ENCODE results near the gene PIK3R1. TPM values are rescaled to one million over a fixed set of nuclear protein-coding genes. Genes with fewer than 3 reads are reported as not detected.

Gene PIK3R1
- total RNA-seq, 1 donor from 2014 or later, result 24.2 TPM

GRCh38 chr5:68217047-68217355 lies 1.4 kb downstream of the PIK3R1 start:
- TF ChIP-seq EZH2phosphoT487 (IDR thresholded peaks at IDR 0.05), result no peak
- TF ChIP-seq EZH2 (IDR thresholded peaks at IDR 0.05), result no peak
- no peak for TF ChIP-seq CTCF (IDR thresholded peaks at IDR 0.05)
- peaks cover 3% of the 10 kb centered on the region for H3K27me3 Mint-ChIP-seq (ENCODE audit: insufficient read depth, low read depth)
- H3K36me3 Mint-ChIP-seq, result peaks cover 4% of the 10 kb centered on the region
- H3K4me3 ChIP-seq, result peak overlapping the region; percentile 99
- no peaks in the 10 kb centered on the region for H3K9me3 ChIP-seq (ENCODE audit: low read depth)
- peaks cover 42% of the 10 kb centered on the region for H3K27me3 ChIP-seq
- peaks cover 37% of the 10 kb centered on the region for H3K4me1 Mint-ChIP-seq
- no peaks in the 10 kb centered on the region for H3K36me3 ChIP-seq
- DNase-seq (ENCODE audit: low spot score), result no peak
- H3K27ac Mint-ChIP-seq, result peak overlapping the region; percentile 67
- peaks cover 8% of the 10 kb centered on the region for H3K9me3 Mint-ChIP-seq
- peak overlapping the region; percentile 89 for H3K4me2 ChIP-seq
- H3K4me3 Mint-ChIP-seq, result peak overlapping the region; percentile 92
- peaks cover 57% of the 10 kb centered on the region for H3K79me2 ChIP-seq (ENCODE audit: low read depth)
- peaks cover 30% of the 10 kb centered on the region for H3F3A ChIP-seq (ENCODE audit: low read depth)
- H4K20me1 ChIP-seq (ENCODE audit: low read depth), result peaks cover 40% of the 10 kb centered on the region
- peak overlapping the region; percentile 91 for H2AFZ ChIP-seq (replicated peaks)
- H3K9ac ChIP-seq, result peak overlapping the region; percentile 64
- H3K27ac ChIP-seq, result no peak overlapping the region
- peaks cover 24% of the 10 kb centered on the region for H3K4me1 ChIP-seq

GRCh38 chr5:68217528-68217927 lies 2.0 kb downstream of the PIK3R1 start:
- peaks cover 24% of the 10 kb centered on the region for H3K4me1 ChIP-seq
- H3K9me3 ChIP-seq (ENCODE audit: low read depth), result no peaks in the 10 kb centered on the region
- Mint-ChIP-seq H3K27me3 (ENCODE audit: insufficient read depth, low read depth) (no peaks in the 10 kb centered on the region), H3K4me1 (peaks cover 37% of the 10 kb centered on the region), H3K36me3 (peaks cover 10% of the 10 kb centered on the region), H3K9me3 (peaks cover 4% of the 10 kb centered on the region), H3K27ac (no peak overlapping the region), H3K4me3 (peak overlapping the region; percentile 92)
- H3K9ac ChIP-seq, result no peak overlapping the region
- peaks cover 40% of the 10 kb centered on the region for H3K27me3 ChIP-seq
- peak overlapping the region; percentile 89 for H3K4me2 ChIP-seq
- H3K36me3 ChIP-seq, result no peaks in the 10 kb centered on the region
- H3F3A ChIP-seq (ENCODE audit: low read depth), result peaks cover 30% of the 10 kb centered on the region
- peaks cover 42% of the 10 kb centered on the region for H4K20me1 ChIP-seq (ENCODE audit: low read depth)
- H3K79me2 ChIP-seq (ENCODE audit: low read depth), result peaks cover 59% of the 10 kb centered on the region
- H3K4me3 ChIP-seq, result peak overlapping the region; percentile 99
- H2AFZ ChIP-seq (replicated peaks), result no peak overlapping the region
- H3K27ac ChIP-seq, result no peak overlapping the region
- peak; percentile 13 for DNase-seq (ENCODE audit: low spot score)
- no peak for TF ChIP-seq EZH2phosphoT487 (IDR thresholded peaks at IDR 0.05)
- no peak for TF ChIP-seq CTCF (IDR thresholded peaks at IDR 0.05)
- no peak for TF ChIP-seq EZH2 (IDR thresholded peaks at IDR 0.05)

- peak overlapping the region; percentile 92 for H3K4me3 Mint-ChIP-seq
Measured at GRCh38 chr5:68219161-68219816, 3.7 kb downstream of the PIK3R1 start.

More at GRCh38 chr5:68219161-68219816, 3.7 kb downstream of the PIK3R1 start:
- H2AFZ ChIP-seq (replicated peaks), result no peak overlapping the region
- peaks cover 66% of the 10 kb centered on the region for H3K79me2 ChIP-seq (ENCODE audit: low read depth)
- peaks cover 4% of the 10 kb centered on the region for H3K9me3 Mint-ChIP-seq
- no peak overlapping the region for H3K9ac ChIP-seq
- peaks cover 15% of the 10 kb centered on the region for H3K36me3 Mint-ChIP-seq
- peak overlapping the region; percentile 51 for H3K27ac Mint-ChIP-seq
- H3K4me1 ChIP-seq, result peaks cover 20% of the 10 kb centered on the region
- peaks cover 26% of the 10 kb centered on the region for H3F3A ChIP-seq (ENCODE audit: low read depth)
- no peak overlapping the region for H3K4me2 ChIP-seq
- peaks cover 22% of the 10 kb centered on the region for H3K27me3 ChIP-seq
- no peak for TF ChIP-seq CTCF (IDR thresholded peaks at IDR 0.05)
- H3K9me3 ChIP-seq (ENCODE audit: low read depth), result no peaks in the 10 kb centered on the region
- H3K27me3 Mint-ChIP-seq (ENCODE audit: insufficient read depth, low read depth), result no peaks in the 10 kb centered on the region
- H3K36me3 ChIP-seq, result no peaks in the 10 kb centered on the region
- H3K4me3 ChIP-seq, result no peak overlapping the region
- no peak for DNase-seq (ENCODE audit: low spot score)
- H3K27ac ChIP-seq, result no peak overlapping the region
- H4K20me1 ChIP-seq (ENCODE audit: low read depth), result peaks cover 55% of the 10 kb centered on the region
- peaks cover 33% of the 10 kb centered on the region for H3K4me1 Mint-ChIP-seq

All from neural progenitor cell (in vitro differentiated cells).